HG02642 (cell line): ENCODE measurements around the gene CNNM4.

ENCODE experiments used
- ATAC-seq: cut with Tn5 transposase; IDR thresholded peaks from one replicate; pipeline ENCODE4 v1.9.1; 2021; ENCODE audit warnings: mild to moderate bottlenecking; ENCODE audit not compliant: unreplicated experiment, poor library complexity

Gene CNNM4

DNA sequence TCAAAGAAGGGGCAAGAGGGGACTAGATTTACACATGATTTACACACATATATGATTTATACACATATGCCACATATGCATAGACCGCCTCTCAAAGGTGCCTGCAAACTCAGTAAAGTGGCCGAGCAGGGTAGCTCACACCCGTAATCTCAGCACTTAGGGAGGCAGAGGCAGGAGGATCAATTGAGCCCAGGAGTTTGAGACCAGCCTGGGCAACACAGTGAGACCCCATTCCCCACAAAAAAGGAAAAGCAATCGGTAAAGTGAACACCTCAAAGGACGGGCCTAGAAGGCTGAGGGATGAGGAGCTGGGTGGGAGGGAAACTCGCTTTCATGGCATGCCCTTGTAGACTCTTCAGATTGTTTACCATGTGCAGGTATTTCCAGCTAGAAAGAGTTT, 92.0 kb downstream of the CNNM4 start:
- no peak for ATAC-seq

DNA sequence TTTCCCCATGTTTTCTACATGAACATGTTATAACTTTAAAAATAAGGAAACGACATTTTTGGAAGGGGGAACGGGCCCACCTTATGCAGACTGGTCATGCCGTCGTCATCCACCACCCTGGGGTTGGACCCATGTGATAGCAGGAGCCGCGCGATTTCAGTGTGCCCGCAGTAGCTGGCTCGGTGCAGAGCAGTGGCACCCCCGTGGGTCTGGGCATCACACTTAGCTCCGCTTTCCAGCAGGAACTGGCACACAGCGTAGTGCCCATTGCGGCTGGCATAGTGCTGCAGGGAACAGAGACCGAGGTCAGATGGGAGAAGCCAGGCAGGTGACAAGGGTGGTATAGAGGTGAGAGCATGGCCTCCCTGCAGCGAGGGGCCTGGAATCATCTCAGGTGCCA, 92.6 kb downstream of the CNNM4 start:
- ATAC-seq = no peak

DNA sequence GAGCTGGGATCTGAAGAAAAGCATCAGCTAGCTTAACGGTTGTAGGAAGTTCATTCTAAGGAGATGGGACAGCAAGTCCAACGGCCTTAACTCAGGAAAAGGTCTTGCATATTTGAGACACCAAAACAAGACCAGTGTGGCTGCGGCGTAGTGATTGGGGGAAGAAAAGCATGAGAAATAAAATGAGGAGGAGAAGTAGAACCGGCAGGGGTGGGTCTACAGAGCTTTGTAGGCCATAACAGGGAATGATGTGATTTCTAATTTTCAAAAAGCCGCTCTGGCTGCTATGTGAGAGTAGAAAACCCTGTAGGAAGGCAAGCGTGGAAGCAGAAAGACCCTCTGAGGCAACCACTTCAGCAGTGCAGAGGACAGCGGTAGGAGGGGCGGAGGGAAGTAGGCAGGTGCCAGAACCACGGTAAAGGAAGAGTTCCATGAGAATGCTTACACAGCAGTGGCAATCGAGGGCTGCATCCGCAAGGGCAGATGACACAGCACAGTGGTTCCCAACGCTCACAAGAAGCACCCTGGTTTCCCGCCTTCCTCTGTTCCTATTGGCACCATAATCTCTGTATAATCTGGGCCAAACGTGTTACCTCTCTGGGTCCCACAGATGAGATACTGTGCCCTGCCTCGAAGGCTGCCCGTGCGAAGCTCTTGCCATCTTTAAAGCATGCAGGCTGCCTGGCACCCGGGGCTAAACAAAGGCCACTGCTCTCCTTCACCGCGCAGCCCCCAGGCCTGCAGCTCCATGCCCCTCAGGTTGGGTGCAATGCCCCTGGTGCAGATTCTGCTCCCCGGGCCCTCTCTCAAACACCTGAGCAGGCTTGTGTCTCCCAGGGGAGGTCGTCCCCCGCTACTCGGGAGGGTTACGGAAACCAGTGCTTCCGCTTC, 96.3 kb downstream of the CNNM4 start:
- ATAC-seq = no peak

DNA sequence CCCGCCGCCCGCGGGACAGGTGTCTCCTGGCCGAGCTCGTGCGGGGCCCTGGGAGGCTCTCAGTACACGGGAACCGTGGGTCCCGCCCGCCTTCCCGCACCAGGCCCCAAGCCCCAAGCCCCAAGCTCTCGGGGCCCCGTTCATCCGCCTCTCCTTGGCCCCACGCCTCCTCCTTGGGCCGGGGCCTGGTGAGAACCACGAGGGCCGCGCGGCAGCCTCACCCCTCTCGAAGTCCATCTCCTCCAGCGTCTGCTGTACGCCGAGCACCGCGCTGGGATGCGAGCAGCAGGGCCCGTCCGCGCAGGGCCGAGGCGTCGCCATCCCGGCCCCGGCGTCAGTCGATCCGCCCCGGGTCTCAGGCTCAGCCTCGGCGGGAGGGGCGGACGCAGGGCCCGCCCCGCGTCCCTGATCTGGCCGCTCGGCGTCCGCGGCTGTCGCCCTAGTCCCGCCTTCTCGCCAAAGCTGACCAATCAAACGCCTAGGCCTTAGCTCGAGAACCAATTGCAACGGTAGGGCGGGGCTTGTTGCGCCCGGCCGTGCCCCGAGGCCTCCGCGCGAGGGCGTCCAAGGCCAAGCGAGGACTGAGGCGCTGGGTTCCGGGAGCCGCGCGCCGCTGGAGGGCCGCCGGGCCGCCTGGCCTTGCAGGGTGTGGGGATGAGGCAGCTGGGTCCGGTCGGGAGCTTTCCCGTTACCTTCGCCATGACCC, 97.1 kb downstream of the CNNM4 start, which contains the start of gene ANKRD39:
ANKRD39 (minus strand) TSS at position 350 of the 706 bp plus-strand sequence; CDS start at position 321, 29 bp downstream.
- peak; percentile 93 for ATAC-seq

DNA sequence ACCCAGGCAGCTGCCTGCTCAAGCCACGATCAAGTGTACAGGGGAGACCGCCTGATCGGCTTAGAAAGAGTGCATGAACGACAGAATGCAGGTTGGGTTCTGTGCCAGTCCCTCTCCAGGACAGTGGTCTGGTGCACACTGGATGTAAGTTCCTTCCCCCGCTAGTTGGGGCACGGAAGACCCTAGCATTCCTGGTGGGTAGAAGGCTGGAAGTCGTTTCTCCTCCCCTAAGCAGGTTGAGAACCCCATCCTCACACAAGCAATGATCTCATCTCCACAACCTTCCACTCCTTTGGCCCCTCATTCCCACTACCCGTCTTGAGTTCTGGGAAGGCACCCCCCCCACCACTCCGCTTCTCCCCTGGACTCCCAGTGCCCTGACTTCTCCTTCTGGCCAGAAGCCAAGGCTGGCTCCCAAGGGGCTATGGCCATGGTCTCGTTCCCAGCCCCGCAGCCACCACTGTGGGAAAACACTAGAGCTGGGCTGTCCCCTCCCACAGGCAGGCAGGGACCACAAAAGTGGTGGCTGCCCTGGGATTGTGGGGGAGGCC, 98.5 kb downstream of the CNNM4 start:
- no peak for ATAC-seq

DNA sequence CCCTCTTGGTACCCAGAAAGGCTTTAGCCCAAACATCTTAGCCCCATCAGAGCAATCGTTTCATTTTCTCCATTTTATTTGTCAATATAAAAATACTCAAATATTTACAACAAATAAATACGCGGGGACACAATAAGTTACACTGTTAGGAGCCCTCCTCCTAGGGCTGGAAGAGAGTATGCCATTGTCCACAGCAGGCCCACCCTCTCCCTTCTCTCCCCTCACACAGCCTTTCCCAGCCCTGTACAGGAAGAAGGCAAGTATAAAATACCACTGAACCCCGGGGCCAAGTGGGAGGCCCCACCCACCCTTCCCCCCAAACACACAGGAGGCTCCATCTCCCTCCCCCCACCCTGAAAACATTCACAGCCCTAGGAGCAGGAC, 99.0 kb downstream of the CNNM4 start:
- no peak for ATAC-seq

DNA sequence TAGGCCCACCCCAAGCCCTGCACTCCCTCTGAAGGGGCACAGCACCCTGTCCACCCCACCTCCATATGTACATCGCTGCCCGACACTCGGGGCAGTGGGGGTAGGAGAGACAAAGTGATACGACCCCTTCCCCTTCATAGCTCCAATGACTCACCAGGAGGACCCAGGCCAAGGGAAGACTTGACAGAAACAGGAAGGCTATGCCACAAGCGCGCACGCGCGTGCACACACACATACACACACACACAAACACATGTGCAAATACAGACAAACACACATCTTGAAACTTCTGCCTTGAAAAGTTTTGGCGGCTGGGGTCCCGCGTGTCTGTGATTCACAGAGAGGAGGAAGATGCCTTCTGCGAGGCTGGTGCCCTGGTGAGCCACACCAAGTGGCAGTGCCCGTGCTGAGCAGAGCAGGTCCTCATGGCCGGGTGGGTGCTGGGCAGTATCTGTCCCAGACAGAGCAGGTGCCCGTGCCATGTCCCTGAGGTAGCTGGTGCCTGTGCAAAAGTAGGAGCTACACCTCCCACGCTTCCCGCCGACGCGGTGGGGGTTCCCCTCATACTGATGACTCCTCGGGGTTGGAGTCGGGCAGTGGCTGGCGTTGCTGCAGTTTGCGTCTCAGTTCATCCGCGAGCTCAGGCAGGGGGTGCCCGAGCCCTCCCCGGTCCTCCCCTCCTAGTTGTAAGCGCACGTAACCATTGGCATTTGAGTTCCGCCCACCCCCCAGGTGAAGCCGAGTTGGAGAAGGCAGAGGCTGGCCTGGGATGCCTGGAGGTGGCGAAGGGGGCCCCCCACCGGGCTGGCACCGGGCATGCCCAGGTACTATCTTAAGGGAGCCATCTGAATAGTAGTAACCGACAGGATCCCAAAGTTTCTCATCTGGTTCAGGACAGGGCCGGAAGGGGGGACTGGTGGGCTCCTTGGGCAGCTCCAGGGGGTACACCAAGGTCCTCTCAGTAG, 99.6 kb downstream of the CNNM4 start:
- no peak for ATAC-seq

DNA sequence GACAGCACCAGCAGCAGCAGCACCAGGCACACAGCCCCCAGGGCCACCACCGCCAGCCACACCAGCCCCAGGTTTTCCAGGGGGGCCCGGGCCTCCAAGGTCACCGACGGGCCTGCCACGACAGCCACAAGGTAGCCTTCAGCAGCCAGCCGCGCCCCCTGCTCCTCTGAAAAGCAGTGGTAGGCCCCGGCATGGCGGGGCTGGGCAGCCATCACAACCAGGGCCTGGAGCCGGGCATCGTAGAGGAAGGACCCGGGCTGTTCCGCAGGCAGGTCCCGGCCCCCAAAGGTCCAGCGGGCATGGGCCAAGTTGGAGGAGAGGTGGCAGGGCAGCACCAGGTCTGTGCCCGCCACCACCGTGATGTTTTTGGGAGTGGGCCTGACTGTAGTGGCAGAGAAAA, 100.4 kb downstream of the CNNM4 start:
- ATAC-seq = no peak
